Lung (tissue), 12 donors: ENCODE results near the gene FAIM2. TPM values are rescaled to one million over a fixed set of nuclear protein-coding genes. Genes with fewer than 3 reads are reported as not detected.

ENCODE experiments used
- ATAC-seq: fragments of 200-7000 bp; cut with Tn5 transposase; one replicate; pipeline ENCODE4 v1.9.1; 2020; ENCODE audit warnings: moderate number of reproducible peaks; ENCODE audit not compliant: insufficient read depth, low FRiP score
- DNase-seq, 3 donors: peaks; one replicate each; pipeline ENCODE4 v3.0.0-alpha.2; 2013 to 2017
- H3K27ac ChIP-seq, 2 donors: one replicate each; pipeline ENCODE4 v1.5.1; 2013; ENCODE audit warnings: mild to moderate bottlenecking in 2 of 2, moderate library complexity in 2 of 2, control low read depth in 1 of 2, inconsistent platforms in 1 of 2, low read depth in 1 of 2, low read length in 1 of 2
- H3K27me3 ChIP-seq, 3 donors: one replicate each; pipeline ENCODE4 v1.5.1; 2013; ENCODE audit warnings: low read length in 2 of 3; ENCODE audit not compliant: control insufficient read depth in 3 of 3, insufficient read depth in 3 of 3
- H3K36me3 ChIP-seq, 4 donors: one replicate each; pipeline ENCODE4 v1.5.1; 2013; ENCODE audit warnings: low read length in 4 of 4, mild to moderate bottlenecking in 1 of 4, moderate library complexity in 1 of 4; ENCODE audit not compliant: control insufficient read depth in 4 of 4, insufficient read depth in 4 of 4
- H3K4me1 ChIP-seq, 5 donors: one replicate each; pipeline ENCODE4 v1.5.1; 2013; ENCODE audit warnings: low read length in 5 of 5, mild to moderate bottlenecking in 2 of 5, moderate library complexity in 1 of 5; ENCODE audit not compliant: control insufficient read depth in 5 of 5, insufficient read depth in 5 of 5
- H3K4me3 ChIP-seq: one replicate; pipeline ENCODE4 v1.5.1; 2013; ENCODE audit warnings: mild to moderate bottlenecking, control low read depth, moderate library complexity
- H3K9ac ChIP-seq, 2 donors: one replicate each; pipeline ENCODE4 v1.5.1; 2013; ENCODE audit warnings: low read length in 2 of 2, control low read depth in 1 of 2; ENCODE audit not compliant: insufficient read depth in 1 of 2
- H3K9me3 ChIP-seq, 4 donors: one replicate each; pipeline ENCODE4 v1.5.1; 2013; ENCODE audit warnings: low read length in 3 of 4, mild to moderate bottlenecking in 1 of 4, moderate library complexity in 1 of 4; ENCODE audit not compliant: control insufficient read depth in 4 of 4, insufficient read depth in 3 of 4
- CTCF ChIP-seq: IDR thresholded peaks from 2 replicates; pipeline ENCODE4 v1.5.1; 2012; ENCODE audit warnings: mild to moderate bottlenecking; ENCODE audit errors: control extremely low read depth, extremely low read depth
- WGBS, 2 donors: extraction: QIAGEN DNeasy Blood & Tissue Kit; methylation state at CpG; one replicate each; pipeline ENCODE4 v1.1.7; 2013; 5-methylcytosine and 5-hydroxymethylcytosine counted together
- polyA plus RNA-seq, 2 donors: library from polyadenylated mRNA; stranded (reverse); fragments of 200-250 nt; gene quantifications; one replicate each; pipeline ENCODE4 v1.2.1, GENCODE V29; 2013
- total RNA-seq, 2 donors: library from RNA; depleted of rRNA in 1 of 2; stranded (reverse); fragments of >200 nt in 1 of 2; gene quantifications; one replicate each; pipeline ENCODE4 v1.2.1, GENCODE V29; 2014 to 2021
- donor health status: control.
- donor health status: control.
- donor health status: Bipolar disorder and iron deficiency.
- donor health status: healthy.
- donor health status: DM: yes; HTN: yes; CAD: no.

FAIM2 gene
- total and polyA plus RNA-seq, 4 donors = 0.46 to 1.4 (median 0.55) TPM

DNA sequence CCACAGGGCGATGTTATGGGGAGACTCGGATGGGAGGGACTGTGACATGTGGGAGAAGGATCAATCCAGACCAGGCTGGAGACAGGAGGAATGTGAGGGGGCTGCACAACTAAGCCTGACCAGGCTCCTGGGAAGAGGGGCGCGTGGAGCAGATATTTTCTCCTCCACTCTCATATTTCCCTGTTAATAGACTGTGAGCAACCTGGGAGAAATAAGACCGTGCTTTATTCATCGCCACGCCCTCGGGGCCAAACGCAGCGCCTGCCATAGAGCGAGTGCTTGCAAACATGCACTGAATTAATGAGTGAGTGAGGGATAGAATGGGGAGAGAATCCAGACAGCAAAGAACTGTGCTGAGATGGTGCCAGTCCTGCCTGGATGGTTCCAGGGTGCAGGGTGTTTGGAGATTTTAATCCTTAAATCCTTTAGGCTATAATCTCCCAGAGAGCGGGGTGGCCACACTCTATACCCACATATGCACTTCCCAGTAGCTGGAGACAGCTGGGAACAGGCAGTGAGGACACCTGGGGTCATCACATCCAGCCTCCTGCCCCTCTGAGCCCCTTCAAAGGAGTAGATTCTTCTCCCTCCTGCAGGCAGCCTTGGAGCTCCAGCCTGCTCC is 13.6 kb upstream of the FAIM2 start:
- Histone ChIP-seq H3K4me1 (peaks cover 0 to 11% (median 3%) of the 10 kb centered on the region in 5 donors), H3K27ac (no peak overlapping the region), H3K9me3 (no peaks in the 10 kb centered on the region), H3K36me3 (no peaks in the 10 kb centered on the region), H3K4me3 (no peak overlapping the region), H3K9ac (no peak overlapping the region), H3K27me3 (no peaks in the 10 kb centered on the region)
- ATAC-seq (no peak), DNase-seq (no peak)
- WGBS, 2 donors = 91 to 93% methylated on average over 12 of the region's 12 CpGs
- no peak for TF ChIP-seq CTCF

GRCh38 chr12:49916129-49916919 is 12.6 kb upstream of the FAIM2 start:
- Histone ChIP-seq H3K36me3 (no peaks in the 10 kb centered on the region), H3K9ac (no peak overlapping the region), H3K27ac (no peak overlapping the region), H3K27me3 (no peaks in the 10 kb centered on the region), H3K4me1 (peaks cover 0 to 11% (median 3%) of the 10 kb centered on the region in 5 donors), H3K9me3 (no peaks in the 10 kb centered on the region), H3K4me3 (no peak overlapping the region)
- no peak for TF ChIP-seq CTCF
- ATAC-seq (no peak), DNase-seq (no peak)
- 85 to 94% methylated on average over 8 of the region's 8 CpGs for WGBS, 2 donors

DNA sequence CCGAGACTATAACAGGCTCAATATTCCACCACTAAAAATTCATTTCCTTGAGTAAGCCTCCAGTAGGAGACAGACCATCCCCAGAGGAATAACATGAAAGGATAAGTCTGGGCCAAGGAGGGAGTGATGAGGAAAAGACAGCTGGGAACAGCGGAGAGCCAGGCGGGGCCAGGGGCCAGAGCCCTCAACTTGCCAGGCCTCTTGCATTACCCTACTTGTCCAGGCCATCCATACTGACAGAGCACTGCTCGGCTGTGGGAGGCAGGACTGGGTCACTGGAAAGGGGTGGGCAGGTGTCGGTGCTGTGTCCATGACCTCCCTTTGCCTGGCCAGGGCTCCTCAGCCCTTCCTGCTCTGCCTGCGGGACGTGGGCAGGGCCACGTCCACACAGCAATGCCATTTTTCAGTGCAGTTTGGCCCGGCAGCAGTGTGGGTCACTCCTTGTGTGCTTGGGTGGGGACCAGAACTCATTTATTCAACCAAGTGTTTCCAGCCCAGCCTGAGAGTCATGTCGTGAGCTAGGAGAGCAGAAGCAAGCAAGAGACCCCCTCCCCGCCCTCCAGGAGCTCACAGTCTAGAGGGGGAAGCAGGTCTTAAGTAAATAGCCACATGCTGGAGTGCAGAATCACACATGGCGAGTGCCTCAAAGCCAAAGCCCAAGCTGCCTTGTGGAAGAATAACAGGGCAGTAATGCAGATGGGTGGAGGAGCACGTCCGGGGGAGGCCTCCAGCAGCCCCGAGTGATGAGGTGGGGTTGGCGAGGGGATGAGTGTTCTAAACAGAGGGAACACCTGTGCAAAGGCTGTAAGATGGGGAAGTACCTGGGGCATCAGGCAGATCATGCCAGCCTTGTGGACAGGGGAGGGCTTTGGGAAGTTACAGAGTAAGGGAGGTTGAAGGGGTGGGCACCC is 8.9 kb upstream of the FAIM2 start:
- DNase-seq (peak in 1 of 3 donors; percentile 42), ATAC-seq (no peak)
- WGBS, 2 donors = 80 to 84% methylated on average over 16 of the region's 16 CpGs

More for the DNA sequence above, 8.9 kb upstream of the FAIM2 start:
- H3K4me1 ChIP-seq = peaks cover 0 to 15% (median 3%) of the 10 kb centered on the region in 5 donors
- no peaks in the 10 kb centered on the region for H3K9me3 ChIP-seq
- no peak overlapping the region for H3K9ac ChIP-seq
- no peak overlapping the region for H3K27ac ChIP-seq
- H3K36me3 ChIP-seq = no peaks in the 10 kb centered on the region
- no peak overlapping the region for H3K4me3 ChIP-seq
- no peak for TF ChIP-seq CTCF
- no peaks in the 10 kb centered on the region for H3K27me3 ChIP-seq
